HepG2 (cell line): ENCODE measurements around the gene DNMT3L. TPM values are rescaled to one million over a fixed set of nuclear protein-coding genes. Genes with fewer than 3 reads are reported as not detected.

Experiments used
- CBX5 ChIP-seq: sonication (generic); formaldehyde crosslinking; IDR thresholded peaks from 2 replicates; pipeline ENCODE4 v1.4.0; 2020; ENCODE audit warnings: missing genetic modification reagents, borderline replicate concordance
- MTA3 ChIP-seq: sonication (generic); formaldehyde crosslinking; IDR thresholded peaks from 2 replicates; pipeline ENCODE4 v1.4.0; 2020; ENCODE audit warnings: missing genetic modification reagents
- PHF8 ChIP-seq: sonication (generic); formaldehyde crosslinking; IDR thresholded peaks from 2 replicates; pipeline ENCODE4 v1.5.0; 2020; ENCODE audit warnings: missing genetic modification reagents
- RORA ChIP-seq: sonication (generic); formaldehyde crosslinking; IDR thresholded peaks from 2 replicates; pipeline ENCODE4 v1.5.0; 2020; ENCODE audit warnings: mild to moderate bottlenecking, missing genetic modification reagents, moderate library complexity
- SRF ChIP-seq: IDR thresholded peaks from 2 replicates; pipeline ENCODE4 v1.6.1; 2011; ENCODE audit warnings: mild to moderate bottlenecking, low read depth, low read length, moderate library complexity
- ZNF383 ChIP-seq: sonication (generic); formaldehyde crosslinking; IDR thresholded peaks from 2 replicates; pipeline ENCODE4 v1.4.0; 2020; ENCODE audit warnings: missing genetic modification reagents, mild to moderate bottlenecking, borderline replicate concordance
- ZNF83 ChIP-seq: sonication (generic); formaldehyde crosslinking; IDR thresholded peaks from 2 replicates; pipeline ENCODE4 v1.4.0; 2020; ENCODE audit warnings: missing genetic modification reagents, mild to moderate bottlenecking, borderline replicate concordance
- polyA plus RNA-seq, 8 experiments: library from polyadenylated mRNA; depleted of rRNA in 3 of 8; stranded (reverse) in 7 of 8; unstranded in 1 of 8; fragments of >200 nt; fragmentation: Illumina TruSeq in 4 of 8; extraction: Trizol in 4 of 8; gene quantifications; 2 replicates each; pipeline versions ENCODE4 v1.2.1 to v1.2.3, GENCODE V29; 2011 to 2016; ENCODE audit warnings: low read depth in 4 of 8, missing spikeins in 1 of 8, mixed read lengths in 1 of 8; ENCODE audit not compliant: insufficient read depth in 1 of 8
- total RNA-seq, 5 experiments: library from RNA; depleted of rRNA; stranded (reverse); fragments of >200 nt; fragmentation: Illumina TruSeq; extraction: Trizol; gene quantifications; 2 replicates each; pipeline ENCODE4 v1.2.3, GENCODE V29; 2016; ENCODE audit warnings: low read depth in 1 of 5
- TF ChIP-seq, protein P1 (sequence below), 2 experiments: fragments of 450-650 bp in 1 of 2; sonication (generic) in 1 of 2; formaldehyde crosslinking in 1 of 2; IDR thresholded peaks; 2 replicates each; pipeline versions ENCODE4 v1.6.1 to v1.8.0; 2016 to 2022; ENCODE audit warnings: antibody characterized with exemption in 1 of 2, mild to moderate bottlenecking in 1 of 2, missing genetic modification reagents in 1 of 2

DNMT3L gene
- total and polyA plus RNA-seq, 2 of the 13 experiments (the other 11 are each of a cell fraction or from before 2014, with no cell fraction given): 0.75 to 1.7 TPM

DNA sequence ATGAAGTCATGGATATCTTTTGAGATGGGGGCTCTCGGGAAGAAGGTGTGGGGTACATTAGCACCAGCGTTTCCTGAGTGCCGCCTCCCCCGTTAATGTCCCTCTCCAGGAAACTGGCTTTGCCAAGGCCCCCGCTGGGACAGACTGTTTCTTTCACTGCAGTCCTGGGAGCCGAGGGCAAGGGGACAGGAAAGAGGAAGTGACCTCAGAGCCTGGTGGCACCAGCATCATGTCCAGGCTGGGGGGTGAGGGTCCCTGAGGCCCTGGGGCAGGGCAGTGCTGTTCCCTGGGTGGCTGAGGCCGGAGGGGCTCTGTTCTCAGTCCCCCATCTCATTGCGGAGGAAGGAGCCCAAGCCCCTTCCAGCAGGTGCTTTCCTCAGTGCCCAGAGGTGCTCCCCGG is 44.0 kb upstream of the DNMT3L start (continued):
- no peak for TF ChIP-seq ZNF383 (CRISPR knock-in tag)
- no peak for TF ChIP-seq ZNF83 (CRISPR knock-in tag)
- TF ChIP-seq RORA: no peak
- TF ChIP-seq PHF8: no peak
- TF ChIP-seq MTA3 (CRISPR knock-in tag): no peak
- TF ChIP-seq SRF: no peak
- no peak for TF ChIP-seq CBX5 (CRISPR knock-in tag)
- TF ChIP-seq, protein P1, sequence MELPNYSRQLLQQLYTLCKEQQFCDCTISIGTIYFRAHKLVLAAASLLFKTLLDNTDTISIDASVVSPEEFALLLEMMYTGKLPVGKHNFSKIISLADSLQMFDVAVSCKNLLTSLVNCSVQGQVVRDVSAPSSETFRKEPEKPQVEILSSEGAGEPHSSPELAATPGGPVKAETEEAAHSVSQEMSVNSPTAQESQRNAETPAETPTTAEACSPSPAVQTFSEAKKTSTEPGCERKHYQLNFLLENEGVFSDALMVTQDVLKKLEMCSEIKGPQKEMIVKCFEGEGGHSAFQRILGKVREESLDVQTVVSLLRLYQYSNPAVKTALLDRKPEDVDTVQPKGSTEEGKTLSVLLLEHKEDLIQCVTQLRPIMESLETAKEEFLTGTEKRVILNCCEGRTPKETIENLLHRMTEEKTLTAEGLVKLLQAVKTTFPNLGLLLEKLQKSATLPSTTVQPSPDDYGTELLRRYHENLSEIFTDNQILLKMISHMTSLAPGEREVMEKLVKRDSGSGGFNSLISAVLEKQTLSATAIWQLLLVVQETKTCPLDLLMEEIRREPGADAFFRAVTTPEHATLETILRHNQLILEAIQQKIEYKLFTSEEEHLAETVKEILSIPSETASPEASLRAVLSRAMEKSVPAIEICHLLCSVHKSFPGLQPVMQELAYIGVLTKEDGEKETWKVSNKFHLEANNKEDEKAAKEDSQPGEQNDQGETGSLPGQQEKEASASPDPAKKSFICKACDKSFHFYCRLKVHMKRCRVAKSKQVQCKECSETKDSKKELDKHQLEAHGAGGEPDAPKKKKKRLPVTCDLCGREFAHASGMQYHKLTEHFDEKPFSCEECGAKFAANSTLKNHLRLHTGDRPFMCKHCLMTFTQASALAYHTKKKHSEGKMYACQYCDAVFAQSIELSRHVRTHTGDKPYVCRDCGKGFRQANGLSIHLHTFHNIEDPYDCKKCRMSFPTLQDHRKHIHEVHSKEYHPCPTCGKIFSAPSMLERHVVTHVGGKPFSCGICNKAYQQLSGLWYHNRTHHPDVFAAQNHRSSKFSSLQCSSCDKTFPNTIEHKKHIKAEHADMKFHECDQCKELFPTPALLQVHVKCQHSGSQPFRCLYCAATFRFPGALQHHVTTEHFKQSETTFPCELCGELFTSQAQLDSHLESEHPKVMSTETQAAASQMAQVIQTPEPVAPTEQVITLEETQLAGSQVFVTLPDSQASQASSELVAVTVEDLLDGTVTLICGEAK (IDR thresholded peaks at IDR 0.05): no peak
- TF ChIP-seq, protein P1 (CRISPR knock-in tag; IDR thresholded peaks at IDR 0.05): no peak
